Measurements from ENCODE around the gene IL17C.
"Not testable (repeated sequence)": the region's sequence is repeated elsewhere in the genome, so short reads cannot be mapped to it uniquely, and the experiment has no call there.

Gene IL17C

GRCh38 chr16:88609426-88609825, 28.9 kb upstream of the IL17C start:
- not testable (repeated sequence) for H3K4me3 ChIP-seq (ENCODE audit: low read depth, low read length)

GRCh38 chr16:88610080-88610479, 28.3 kb upstream of the IL17C start:
- no peak overlapping the region for H3K4me3 ChIP-seq (ENCODE audit: low read depth, low read length)

GRCh38 chr16:88610909-88611812, 27.2 kb upstream of the IL17C start:
- no peak overlapping the region for H3K4me3 ChIP-seq (ENCODE audit: low read depth, low read length)

GRCh38 chr16:88613293-88613692, 25.1 kb upstream of the IL17C start:
- H3K4me3 ChIP-seq (ENCODE audit: low read depth, low read length): no peak overlapping the region

- no peak overlapping the region for H3K4me3 ChIP-seq (ENCODE audit: low read depth, low read length)
These were observed 24.2 kb upstream of the IL17C start for GRCh38 chr16:88613911-88614817.

GRCh38 chr16:88614818-88615580, 23.4 kb upstream of the IL17C start:
- H3K4me3 ChIP-seq (ENCODE audit: low read depth, low read length): no peak overlapping the region

- H3K4me3 ChIP-seq (ENCODE audit: low read depth, low read length): no peak overlapping the region
These were observed 22.1 kb upstream of the IL17C start for GRCh38 chr16:88616320-88616719.

GRCh38 chr16:88616736-88617135, 21.6 kb upstream of the IL17C start:
- H3K4me3 ChIP-seq (ENCODE audit: low read depth, low read length): no peak overlapping the region

- H3K4me3 ChIP-seq (ENCODE audit: low read depth, low read length): no peak overlapping the region
These were observed 20.9 kb upstream of the IL17C start for GRCh38 chr16:88617268-88618031.

- H3K4me3 ChIP-seq (ENCODE audit: low read depth, low read length): no peak overlapping the region
These were observed 20.0 kb upstream of the IL17C start for GRCh38 chr16:88618182-88618955.

- H3K4me3 ChIP-seq (ENCODE audit: low read depth, low read length): no peak overlapping the region
These were observed 19.3 kb upstream of the IL17C start for GRCh38 chr16:88618956-88619667.

GRCh38 chr16:88619859-88620815, 18.2 kb upstream of the IL17C start:
- no peak overlapping the region for H3K4me3 ChIP-seq (ENCODE audit: low read depth, low read length)

GRCh38 chr16:88622125-88622524, 16.2 kb upstream of the IL17C start:
- no peak overlapping the region for H3K4me3 ChIP-seq (ENCODE audit: low read depth, low read length)

- no peak overlapping the region for H3K4me3 ChIP-seq (ENCODE audit: low read depth, low read length)
These were observed 15.5 kb upstream of the IL17C start for GRCh38 chr16:88622866-88623265.

- H3K4me3 ChIP-seq (ENCODE audit: low read depth, low read length): no peak overlapping the region
These were observed 14.5 kb upstream of the IL17C start for GRCh38 chr16:88623858-88624257.

GRCh38 chr16:88624481-88624880, 13.9 kb upstream of the IL17C start:
- no peak overlapping the region for H3K4me3 ChIP-seq (ENCODE audit: low read depth, low read length)

GRCh38 chr16:88624977-88625576, 13.3 kb upstream of the IL17C start:
- no peak overlapping the region for H3K4me3 ChIP-seq (ENCODE audit: low read depth, low read length)

Measured in iPS-11a (cell line).